Measurements from ENCODE around the gene LGALS9. TPM values are rescaled to one million over a fixed set of nuclear protein-coding genes. Genes with fewer than 3 reads are reported as not detected.
"Not testable (repeated sequence)": the region's sequence is repeated elsewhere in the genome, so short reads cannot be mapped to it uniquely, and the experiment has no call there.

The LGALS9 gene
- polyA plus RNA-seq, 3 donors, result 149 to 581 (median 149) TPM

DNA sequence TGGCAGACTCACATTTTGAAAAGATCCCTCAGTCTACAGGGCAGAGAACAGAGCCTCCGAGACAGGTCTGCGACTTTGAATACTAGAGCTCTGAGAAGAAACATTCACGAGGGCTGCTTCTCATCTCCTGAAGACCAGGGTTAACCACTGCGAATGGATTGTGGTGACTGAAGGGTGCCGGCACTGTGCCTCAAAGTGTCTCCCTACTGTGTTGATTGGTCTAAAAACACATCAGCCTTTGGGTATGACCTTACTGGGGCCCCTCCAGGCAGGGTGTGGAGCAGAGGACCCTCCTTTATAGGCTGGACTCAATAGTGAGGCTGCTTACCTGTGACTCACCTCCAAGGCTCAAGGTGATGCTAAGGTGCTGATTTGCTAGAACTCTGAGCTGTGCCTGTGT lies 2.6 kb upstream of the LGALS9 start:
- Histone ChIP-seq H3K36me3 (replicated peaks in 1 of 2; ENCODE audit: control insufficient read depth in 1 of 2, insufficient read depth in 2 of 2, low read length in 2 of 2) (peaks cover 27 to 43% of the 10 kb centered on the region in 2 donors), H4K20me1 (ENCODE audit: insufficient read depth, low read length) (peaks cover 23% of the 10 kb centered on the region), H3K79me2 (ENCODE audit: insufficient read depth, low read length) (peaks cover 24% of the 10 kb centered on the region), H3K4me1 (ENCODE audit: control insufficient read depth in 1 of 2, insufficient read depth in 2 of 2, low read length in 2 of 2) (peaks cover 20 to 24% of the 10 kb centered on the region in 2 donors), H3K27ac (ENCODE audit: low read depth in 1 of 2, low read length in 2 of 2) (no peak overlapping the region), H3K4me3 (replicated peaks in 1 of 3; ENCODE audit: low read depth in 2 of 3, low read length in 3 of 3) (no peak overlapping the region), H3K9ac (ENCODE audit: insufficient read depth, low read length, poor library complexity, severe bottlenecking) (no peak overlapping the region), H3K27me3 (ENCODE audit: control insufficient read depth in 2 of 2, insufficient read depth in 2 of 2, low read length in 2 of 2) (no peaks in the 10 kb centered on the region), H3K4me2 (replicated peaks; ENCODE audit: extremely low read depth, low read length, poor library complexity, severe bottlenecking) (no peak overlapping the region), H2AFZ (ENCODE audit: insufficient read depth, low read depth, low read length, poor library complexity, severe bottlenecking) (no peak overlapping the region), H3K9me3 (replicated peaks in 1 of 2; ENCODE audit: control insufficient read depth in 1 of 2, insufficient read depth in 1 of 2, low read length in 2 of 2) (no peaks in the 10 kb centered on the region)
- DNase-seq, result no peak
- Mint-ChIP-seq H3K27ac (no peak overlapping the region), H3K4me1 (peaks cover 28% of the 10 kb centered on the region), H3K36me3 (peaks cover 39 to 54% of the 10 kb centered on the region in 2 donors), H3K27me3 (ENCODE audit: low read depth in 3 of 3) (peaks cover 0 to 2% (median 0%) of the 10 kb centered on the region in 3 donors), H3K4me3 (no peak overlapping the region), H3K9me3 (no peaks in the 10 kb centered on the region)
- TF ChIP-seq, protein P1, sequence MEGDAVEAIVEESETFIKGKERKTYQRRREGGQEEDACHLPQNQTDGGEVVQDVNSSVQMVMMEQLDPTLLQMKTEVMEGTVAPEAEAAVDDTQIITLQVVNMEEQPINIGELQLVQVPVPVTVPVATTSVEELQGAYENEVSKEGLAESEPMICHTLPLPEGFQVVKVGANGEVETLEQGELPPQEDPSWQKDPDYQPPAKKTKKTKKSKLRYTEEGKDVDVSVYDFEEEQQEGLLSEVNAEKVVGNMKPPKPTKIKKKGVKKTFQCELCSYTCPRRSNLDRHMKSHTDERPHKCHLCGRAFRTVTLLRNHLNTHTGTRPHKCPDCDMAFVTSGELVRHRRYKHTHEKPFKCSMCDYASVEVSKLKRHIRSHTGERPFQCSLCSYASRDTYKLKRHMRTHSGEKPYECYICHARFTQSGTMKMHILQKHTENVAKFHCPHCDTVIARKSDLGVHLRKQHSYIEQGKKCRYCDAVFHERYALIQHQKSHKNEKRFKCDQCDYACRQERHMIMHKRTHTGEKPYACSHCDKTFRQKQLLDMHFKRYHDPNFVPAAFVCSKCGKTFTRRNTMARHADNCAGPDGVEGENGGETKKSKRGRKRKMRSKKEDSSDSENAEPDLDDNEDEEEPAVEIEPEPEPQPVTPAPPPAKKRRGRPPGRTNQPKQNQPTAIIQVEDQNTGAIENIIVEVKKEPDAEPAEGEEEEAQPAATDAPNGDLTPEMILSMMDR (IDR thresholded peaks at IDR 0.05), result no peak
- WGBS (ENCODE audit: insufficient coverage), result 91% methylated on average over 5 of the region's 5 CpGs
- intact Hi-C loops (cut with micrococcal nuclease), result no loop called here

GRCh38 chr17:27629260-27629659 lies 1.7 kb upstream of the LGALS9 start:
- intact Hi-C loops (cut with micrococcal nuclease); H3K4me3 Mint-ChIP-seq; H3K4me3 ChIP-seq (replicated peaks in 1 of 3; ENCODE audit: low read depth in 2 of 3, low read length in 3 of 3); H3K27me3 Mint-ChIP-seq (ENCODE audit: low read depth in 3 of 3); H3K27me3 ChIP-seq (ENCODE audit: control insufficient read depth in 2 of 2, insufficient read depth in 2 of 2, low read length in 2 of 2); H3K9me3 Mint-ChIP-seq; H3K9ac ChIP-seq (ENCODE audit: insufficient read depth, low read length, poor library complexity, severe bottlenecking); H3K9me3 ChIP-seq (replicated peaks in 1 of 2; ENCODE audit: control insufficient read depth in 1 of 2, insufficient read depth in 1 of 2, low read length in 2 of 2); H3K4me2 ChIP-seq (replicated peaks; ENCODE audit: extremely low read depth, low read length, poor library complexity, severe bottlenecking); DNase-seq; H3K27ac ChIP-seq (ENCODE audit: low read depth in 1 of 2, low read length in 2 of 2); H2AFZ ChIP-seq (ENCODE audit: insufficient read depth, low read depth, low read length, poor library complexity, severe bottlenecking): not testable (repeated sequence)
- Histone ChIP-seq H3K79me2 (ENCODE audit: insufficient read depth, low read length) (peaks cover 33% of the 10 kb centered on the region), H4K20me1 (ENCODE audit: insufficient read depth, low read length) (peaks cover 32% of the 10 kb centered on the region), H3K4me1 (ENCODE audit: control insufficient read depth in 1 of 2, insufficient read depth in 2 of 2, low read length in 2 of 2) (peaks cover 29 to 32% of the 10 kb centered on the region in 2 donors), H3K36me3 (replicated peaks in 1 of 2; ENCODE audit: control insufficient read depth in 1 of 2, insufficient read depth in 2 of 2, low read length in 2 of 2) (peaks cover 20 to 34% of the 10 kb centered on the region in 2 donors)
- Mint-ChIP-seq H3K4me1 (peaks cover 37% of the 10 kb centered on the region), H3K36me3 (peaks cover 34 to 51% of the 10 kb centered on the region in 2 donors), H3K27ac (peak overlapping the region in 2 of 7 donors; percentile 43 to 47)
- 50% methylated on average over 2 of the region's 3 CpGs for WGBS (ENCODE audit: insufficient coverage)

Measured in CD14-positive monocyte (primary cell).